ENCODE data around the gene TSC22D4.

DNA sequence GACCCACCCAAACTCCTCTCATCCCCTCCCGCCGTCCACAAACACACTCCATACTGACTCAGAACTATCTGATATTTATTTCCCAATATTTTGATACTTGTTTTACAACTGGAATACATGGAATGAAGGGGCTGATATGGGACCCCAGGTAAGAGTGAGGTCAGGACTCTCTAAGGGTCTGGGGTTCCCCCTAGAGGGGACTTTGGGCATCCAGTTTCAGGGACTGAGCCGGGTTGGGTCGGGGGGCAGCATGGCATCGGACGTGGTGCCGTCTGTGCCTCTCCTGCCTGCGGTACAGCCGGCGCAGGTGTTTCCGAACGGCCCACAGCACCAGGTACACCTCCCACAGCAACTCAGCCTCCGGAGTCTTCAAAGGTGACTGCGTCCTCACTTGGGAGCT is 22.5 kb downstream of the TSC22D4 start:
- no peak for TF ChIP-seq POLR2AphosphoS5 (IDR thresholded peaks at IDR 0.05; ENCODE audit: low read depth, low read length)
- TF ChIP-seq, protein P1, sequence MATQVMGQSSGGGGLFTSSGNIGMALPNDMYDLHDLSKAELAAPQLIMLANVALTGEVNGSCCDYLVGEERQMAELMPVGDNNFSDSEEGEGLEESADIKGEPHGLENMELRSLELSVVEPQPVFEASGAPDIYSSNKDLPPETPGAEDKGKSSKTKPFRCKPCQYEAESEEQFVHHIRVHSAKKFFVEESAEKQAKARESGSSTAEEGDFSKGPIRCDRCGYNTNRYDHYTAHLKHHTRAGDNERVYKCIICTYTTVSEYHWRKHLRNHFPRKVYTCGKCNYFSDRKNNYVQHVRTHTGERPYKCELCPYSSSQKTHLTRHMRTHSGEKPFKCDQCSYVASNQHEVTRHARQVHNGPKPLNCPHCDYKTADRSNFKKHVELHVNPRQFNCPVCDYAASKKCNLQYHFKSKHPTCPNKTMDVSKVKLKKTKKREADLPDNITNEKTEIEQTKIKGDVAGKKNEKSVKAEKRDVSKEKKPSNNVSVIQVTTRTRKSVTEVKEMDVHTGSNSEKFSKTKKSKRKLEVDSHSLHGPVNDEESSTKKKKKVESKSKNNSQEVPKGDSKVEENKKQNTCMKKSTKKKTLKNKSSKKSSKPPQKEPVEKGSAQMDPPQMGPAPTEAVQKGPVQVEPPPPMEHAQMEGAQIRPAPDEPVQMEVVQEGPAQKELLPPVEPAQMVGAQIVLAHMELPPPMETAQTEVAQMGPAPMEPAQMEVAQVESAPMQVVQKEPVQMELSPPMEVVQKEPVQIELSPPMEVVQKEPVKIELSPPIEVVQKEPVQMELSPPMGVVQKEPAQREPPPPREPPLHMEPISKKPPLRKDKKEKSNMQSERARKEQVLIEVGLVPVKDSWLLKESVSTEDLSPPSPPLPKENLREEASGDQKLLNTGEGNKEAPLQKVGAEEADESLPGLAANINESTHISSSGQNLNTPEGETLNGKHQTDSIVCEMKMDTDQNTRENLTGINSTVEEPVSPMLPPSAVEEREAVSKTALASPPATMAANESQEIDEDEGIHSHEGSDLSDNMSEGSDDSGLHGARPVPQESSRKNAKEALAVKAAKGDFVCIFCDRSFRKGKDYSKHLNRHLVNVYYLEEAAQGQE (IDR thresholded peaks at IDR 0.05; ENCODE audit: insufficient read depth in 1 of 2, low read depth in 2 of 2, low read length in 2 of 2) = no peak
- TF ChIP-seq TAF1 (IDR thresholded peaks at IDR 0.05; ENCODE audit: borderline replicate concordance, insufficient read depth, low read length) = no peak
